NCI-H1092 (cell line): ENCODE results near the gene EPHA10.

Experiments
- DNase-seq: peaks from one replicate; lab custom pipeline; 2025; lab: John Stamatoyannopoulos, UW

Gene EPHA10

DNA sequence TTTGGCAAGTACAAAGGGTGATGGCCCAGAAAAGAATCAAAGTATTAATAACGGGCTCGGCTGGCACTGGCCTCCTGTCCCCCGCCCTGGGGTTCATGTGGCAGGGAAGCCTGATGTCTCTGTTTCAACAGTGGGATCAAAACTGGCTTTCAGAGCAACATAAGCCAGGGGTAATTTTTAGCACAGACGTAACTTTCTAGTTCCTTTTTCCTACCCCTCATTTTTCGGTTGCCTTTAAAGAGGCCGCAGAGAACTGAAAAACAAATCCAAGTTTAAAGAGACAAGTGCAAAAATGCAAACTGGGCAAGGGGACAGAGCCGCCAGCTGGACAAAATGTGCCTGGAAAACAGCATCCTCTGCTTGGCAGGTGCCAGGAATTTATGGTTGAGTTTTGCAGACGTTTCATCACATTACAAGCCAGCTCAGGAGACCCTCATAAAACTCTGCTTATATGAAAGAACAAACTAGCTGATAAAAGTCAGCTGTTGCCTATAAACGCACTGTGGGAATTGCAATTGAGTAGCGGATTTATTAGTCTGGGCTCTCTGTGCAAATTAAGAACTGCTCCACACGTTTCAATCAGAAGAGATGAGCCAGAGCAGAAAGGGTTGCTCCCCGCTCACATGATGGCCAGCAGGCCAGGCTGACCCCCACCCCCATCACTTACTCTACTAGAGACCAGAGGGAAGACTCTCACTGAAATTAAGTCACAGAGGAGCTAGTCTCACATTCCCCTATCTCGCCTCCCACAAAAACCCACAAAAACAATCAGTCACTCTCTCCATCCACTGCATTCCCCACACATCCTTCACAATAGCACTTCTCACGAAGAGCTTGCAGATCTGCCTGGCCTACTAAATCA lies 88.4 kb downstream of the EPHA10 start:
- DNase-seq: no peak

DNA sequence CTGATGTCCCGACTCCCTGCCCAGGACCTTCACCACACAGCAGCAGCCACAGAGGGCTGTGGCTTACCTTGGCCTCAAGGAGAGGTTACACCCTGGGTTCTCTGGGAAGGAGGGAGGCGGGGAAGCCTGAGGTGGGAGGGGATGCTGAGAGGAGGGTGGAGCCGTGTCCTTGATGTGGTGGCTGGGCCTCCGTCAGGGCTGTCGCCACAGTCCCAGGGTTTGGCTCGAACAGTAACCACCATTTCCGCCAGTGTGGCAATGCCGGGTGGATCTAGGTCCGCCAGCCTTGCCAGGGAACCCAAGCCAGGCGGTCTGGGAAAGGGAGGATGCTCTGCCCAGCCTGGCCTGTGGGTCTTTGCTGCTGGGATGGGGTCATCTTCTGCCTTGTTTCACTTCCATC lies 91.0 kb downstream of the EPHA10 start:
- DNase-seq: no peak

DNA sequence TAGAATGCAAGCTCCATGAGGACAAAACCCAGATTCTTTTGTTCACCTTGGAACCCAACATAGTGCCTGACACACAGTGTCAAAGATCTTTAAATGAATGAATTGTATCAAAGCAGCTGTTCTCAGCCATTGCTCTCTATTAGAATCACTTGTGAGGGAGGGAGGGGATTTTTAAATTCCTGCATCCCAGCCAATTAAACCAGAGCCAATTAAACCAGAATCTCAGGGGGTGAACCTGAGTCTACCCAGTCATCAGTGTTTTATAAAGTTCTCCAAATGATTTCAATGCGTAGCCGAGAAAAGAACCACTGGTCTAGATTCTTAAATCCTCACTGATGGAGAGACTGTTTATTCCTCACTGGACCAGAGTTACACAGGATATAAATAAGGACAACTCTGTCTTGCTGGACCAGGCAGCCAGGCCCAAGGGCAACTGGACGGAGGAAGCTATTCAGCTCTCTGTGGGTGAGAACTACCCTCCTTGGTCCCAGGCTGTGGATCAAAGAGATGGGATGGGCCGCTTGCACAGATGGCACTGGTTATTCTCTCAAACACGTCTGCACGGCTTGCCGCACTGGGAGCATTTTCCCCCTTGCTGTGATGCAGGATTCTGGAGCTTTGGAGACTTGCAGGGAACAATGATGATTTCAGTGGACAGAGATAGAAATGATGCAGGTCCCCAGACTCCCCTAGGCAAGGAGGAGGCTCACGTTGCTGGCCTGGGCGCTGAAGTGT lies 92.6 kb downstream of the EPHA10 start:
- no peak for DNase-seq

DNA sequence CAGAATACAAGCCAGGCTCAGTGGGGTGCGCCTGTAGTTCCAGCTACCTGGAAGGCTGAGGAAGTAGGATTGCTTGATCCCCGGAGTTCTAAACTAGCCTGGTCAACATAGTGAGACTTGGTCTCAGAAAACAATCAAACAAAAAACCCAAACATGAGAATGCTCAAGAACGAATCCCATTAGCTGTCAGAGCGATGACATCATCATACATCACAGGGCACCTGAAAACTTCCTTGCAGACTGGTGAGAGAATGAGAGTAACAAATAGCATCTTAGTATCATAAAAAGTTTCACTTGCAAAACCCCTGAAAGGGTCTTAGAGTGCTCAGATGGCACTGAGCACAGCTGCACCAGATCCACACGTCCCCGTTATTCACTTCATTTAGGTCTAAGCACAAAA lies 93.7 kb downstream of the EPHA10 start:
- no peak for DNase-seq

DNA sequence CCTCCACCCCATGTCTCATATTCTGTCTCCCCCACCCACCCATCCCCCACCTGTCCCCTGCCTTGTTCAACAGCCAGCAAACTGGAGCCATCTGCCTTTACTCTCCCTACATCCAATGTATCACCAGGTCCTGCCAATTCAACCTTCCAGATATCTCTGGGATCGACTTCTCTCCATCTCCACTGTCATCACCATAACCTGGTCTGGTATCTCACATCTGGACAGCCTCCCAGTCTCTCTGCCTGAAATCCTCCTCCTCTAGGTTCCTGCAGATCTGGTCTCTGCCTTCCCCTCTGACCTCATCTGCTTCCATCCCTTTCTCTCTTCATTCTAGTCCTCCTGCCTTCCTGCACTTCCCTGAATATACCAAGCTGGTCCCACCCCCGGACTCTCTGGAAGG lies 94.8 kb downstream of the EPHA10 start:
- DNase-seq: no peak

DNA sequence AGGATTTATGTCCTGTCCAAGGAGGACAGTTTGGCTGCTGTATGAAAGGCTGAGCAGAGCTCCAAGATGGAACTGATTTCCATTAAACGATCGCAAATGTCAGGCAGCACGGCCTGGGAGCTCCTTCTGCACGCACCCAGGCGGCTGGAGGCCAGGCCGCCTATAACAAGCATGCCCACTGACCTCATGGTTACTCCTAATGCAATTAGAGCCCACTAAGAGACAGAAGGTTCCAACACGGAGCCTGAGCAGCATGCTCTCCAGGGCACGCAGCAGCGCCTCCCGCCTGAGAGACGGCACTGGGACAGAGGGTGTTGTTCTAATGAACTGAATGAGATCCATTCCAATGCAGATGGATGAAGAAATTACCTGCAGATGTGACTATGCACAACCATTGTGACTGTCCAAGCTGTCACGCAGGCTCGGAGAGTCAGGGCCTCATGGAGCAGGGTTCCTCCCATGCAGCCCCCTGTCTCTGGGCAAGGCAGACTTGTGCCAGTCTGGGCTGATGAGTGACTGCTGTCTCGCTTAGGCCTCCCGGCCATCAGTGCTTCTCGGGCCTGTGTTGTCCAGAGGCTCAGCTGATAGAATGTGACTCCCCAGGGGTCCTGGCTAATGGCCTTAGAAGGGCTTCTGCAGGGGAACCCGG lies 97.8 kb downstream of the EPHA10 start:
- no peak for DNase-seq

DNA sequence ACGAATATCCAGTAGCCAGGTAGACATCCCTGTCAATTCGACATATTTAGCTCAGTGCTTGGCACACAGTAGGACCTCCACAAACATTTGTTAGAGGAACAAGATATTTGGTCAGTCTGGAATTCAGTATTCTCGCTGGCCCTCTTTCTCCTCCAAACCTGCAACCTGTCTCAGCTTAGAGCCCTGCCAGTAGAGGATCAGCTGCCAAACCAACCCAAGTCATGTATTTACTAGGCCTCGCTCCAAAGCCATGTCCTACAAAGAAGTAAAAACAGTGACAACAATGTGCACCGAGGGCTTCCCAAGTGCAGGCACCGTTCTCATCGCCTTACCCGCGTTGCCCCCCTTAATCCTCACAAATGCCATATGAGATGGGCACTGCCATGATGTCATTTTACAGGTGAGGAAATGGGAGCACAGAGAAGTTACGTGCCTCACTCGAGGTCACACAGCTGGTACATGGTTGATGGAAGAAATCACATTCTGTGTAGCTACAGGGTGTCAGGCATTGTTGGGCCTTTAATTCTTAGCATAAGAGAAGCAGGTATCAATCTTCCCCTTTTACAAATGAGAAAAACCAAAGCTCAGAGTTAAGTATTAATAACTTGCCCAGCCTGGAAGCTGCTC lies 98.6 kb downstream of the EPHA10 start:
- no peak for DNase-seq
